ENCODE data around the gene CFAP77.

CFAP77 gene

DNA sequence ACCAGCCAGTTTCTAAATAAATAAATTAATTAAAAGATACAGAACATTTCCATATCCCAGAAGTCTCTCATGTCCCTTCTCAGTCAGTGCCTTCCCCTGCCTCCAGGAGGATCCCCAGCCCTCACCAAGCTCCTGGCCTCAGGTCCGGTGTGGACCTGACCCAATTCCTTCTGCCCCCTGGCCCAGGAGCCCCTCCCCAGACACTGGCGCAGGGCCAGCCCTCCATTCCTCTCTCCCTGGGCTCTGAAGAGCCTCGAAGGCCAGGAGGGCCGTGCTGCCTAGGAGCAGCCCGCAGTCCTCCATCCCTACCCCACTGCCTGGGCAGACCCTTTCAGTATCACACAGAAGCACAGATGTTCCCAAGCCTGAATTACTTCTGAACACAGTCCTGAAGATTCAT, 110.6 kb downstream of the CFAP77 start:
- DNase-seq: no peak

DNA sequence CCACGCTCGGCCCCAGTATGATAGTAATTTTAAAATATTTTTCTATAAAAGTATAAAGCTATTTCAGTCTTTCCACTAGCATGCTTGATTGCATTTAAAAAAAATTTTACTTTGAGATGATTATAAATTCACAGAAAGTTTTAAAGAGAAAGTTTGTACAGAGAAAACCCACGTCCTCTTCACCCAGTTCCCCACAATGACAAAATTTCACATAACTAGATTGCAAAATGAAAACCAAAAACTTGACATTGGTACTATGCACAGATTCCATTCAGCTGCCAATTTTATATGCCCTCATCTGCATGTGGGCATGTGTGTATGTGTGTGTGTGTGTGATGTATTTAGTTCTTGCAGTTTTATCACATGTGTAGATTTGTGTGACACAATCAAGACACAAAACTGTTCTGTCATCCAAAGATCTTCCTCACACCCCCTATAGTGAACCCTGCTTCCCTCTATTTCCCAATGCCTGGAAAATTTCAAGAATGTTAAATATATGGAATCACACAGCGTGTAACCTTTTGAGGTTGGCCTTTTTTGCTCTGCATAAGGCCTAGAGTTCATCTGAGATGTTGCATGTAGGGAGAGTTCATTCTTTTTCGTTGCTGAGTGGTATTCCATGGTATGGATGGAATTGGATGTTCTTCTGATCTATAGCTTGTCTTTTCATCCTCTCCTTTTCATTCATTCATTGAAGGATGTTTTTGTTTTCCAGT, 115.5 kb downstream of the CFAP77 start:
- no peak for DNase-seq

DNA sequence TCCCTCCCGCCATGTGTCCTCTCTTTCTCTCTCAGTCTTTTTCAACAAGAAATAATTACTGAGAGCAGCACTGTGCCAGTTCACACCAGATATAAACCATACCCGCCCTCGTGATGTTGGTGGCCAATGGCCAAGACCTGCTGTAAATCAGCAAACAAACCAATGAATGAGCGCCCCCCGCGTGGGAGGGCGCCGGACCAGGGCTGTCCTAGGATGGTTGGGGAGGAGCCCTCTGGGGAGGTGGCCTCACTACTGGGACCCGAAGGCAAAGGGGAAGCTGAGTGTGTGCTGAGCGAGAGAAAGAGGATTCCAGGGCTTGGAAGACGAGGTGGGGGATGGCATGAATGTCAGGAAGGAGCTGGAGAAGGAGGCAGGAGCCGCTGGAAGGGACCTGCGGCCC, 121.2 kb downstream of the CFAP77 start:
- no peak for DNase-seq

DNA sequence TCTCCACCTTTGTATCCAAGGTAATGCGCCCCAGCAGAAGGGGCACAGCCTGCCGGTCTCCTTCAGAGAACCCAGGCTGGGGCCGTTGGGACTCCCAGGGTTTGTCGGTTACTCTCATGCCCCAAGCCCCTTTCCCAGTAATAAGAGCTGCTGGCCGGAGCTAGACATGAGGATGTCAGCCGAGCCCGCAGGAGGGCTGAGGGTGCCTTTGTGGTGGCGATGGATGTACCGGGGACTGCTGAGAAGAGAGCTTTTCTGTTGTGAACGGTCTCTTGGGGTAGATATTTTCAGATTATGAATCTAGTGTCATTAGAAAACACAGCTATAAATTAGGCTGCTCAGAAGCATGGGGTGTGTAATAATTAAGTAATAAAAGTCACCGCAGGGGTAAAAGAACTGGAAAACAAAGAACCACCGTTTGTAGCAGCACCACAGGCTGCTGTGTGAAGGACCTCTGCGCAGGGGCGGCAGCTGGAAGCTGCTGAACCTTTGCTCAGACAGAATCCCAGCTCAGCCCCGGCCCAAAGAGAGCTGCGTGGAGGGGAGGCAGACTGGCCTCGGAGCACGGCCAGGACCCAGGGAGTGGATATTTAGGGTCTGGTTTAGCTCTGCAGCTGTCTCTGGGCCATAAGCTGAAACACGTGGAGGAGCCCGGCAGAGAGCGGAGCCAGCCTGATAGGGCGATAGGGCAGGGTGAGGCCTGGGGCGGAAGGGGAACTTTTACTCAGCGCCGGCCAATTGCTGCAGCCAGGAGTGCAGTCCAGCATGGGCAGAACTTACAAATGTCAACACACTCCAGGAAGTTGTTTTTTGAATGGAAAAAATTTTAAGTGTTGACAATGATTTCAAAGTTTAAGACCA, 121.9 kb downstream of the CFAP77 start:
- DNase-seq: no peak

DNA sequence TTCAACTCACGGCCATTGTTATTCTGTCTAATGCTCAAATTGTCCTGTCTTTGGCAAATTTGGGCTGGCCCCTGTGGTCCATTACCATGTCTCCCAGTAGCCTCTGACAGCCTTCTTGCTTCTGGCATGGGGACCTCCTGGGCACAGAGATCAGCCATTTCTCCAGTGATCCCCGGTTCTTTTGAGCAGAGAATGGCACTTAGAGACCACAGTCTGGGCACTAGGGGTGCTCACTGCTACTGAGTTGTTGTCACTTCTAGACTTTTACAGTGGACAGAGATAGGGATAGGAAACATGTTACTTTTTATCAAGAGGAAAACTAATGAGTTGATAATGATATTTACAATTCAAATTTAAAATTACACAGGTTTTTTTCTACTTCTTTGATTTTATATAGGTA, 124.8 kb downstream of the CFAP77 start:
- DNase-seq: no peak

DNA sequence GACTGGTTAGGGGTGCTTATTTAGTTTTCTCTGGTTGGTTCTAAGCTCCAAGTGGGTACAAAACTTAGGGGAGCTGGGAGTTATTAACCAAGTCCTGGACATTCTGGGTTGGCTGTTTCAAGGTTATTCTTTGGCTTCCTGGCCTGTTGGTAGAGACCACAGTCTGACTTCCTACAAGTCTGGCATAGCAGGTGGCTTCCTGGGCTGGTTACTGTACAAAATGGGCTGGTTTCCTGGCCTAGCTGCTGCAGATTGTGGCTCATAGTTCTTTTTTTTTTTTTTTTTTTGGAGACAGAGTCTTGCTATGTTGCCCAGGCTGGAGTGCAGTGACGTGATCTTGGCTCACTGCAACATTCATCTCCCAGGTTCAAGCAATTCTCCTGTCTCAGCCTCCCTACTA, 126.1 kb downstream of the CFAP77 start:
- no peak for DNase-seq

DNA sequence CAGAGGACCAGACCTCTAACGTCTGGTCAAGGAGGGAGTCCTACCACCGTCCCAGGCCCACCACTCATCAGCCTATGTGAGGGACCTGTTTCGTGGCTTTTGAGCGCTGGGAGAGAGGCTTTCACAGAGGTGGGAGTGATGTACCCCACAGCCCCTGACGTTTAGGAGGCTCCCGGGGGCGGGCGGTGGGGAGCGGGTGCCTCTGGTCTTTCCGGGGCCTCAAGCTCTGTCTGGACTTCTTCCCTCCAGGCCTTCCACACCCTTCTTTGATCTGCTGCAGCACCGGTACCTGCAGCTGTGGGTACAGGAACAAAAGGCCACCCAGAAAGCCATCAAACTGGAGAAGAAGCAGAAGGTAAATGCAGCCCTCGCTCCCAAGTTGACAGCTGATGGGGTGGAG, 127.3 kb downstream of the CFAP77 start:
- no peak for DNase-seq

DNA sequence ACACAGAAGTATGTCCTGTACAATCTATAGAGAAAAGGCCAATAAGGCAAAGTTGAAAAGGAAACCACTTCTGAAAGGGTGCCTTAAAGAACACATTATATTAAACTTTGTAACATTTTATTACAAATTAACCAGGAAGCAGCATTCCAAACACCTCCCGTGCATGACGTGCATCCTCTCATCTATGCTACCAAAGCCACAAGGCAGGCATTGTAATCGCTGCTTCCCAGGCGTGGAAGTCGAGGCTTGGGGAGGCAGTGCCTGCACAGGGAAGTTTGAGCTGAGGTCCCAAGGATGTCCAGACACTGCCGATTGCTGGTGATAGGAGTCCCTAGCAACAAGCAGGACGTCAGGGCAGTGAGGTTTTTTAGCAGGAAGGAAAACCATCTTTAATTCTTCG, 128.1 kb downstream of the CFAP77 start:
- DNase-seq: no peak

DNA sequence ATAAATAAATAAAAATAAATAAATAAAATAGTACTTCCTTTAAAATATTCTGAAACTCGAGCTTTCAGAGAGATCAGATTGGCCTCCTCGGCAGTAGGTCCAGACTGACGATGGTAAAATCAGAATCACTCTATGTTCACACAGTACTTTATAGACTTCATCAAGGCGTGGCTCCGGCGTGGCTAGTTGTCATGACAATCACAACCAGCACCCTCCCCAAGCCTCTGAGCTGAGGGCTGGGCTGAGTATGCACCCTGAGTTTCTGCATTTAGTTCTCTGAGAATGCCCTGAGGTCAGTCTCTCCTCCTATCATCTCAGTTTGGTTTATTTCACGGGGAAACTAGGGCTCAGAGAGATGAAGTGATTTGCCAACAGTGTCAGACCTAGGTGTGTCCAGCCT, 129.1 kb downstream of the CFAP77 start:
- DNase-seq: no peak

DNA sequence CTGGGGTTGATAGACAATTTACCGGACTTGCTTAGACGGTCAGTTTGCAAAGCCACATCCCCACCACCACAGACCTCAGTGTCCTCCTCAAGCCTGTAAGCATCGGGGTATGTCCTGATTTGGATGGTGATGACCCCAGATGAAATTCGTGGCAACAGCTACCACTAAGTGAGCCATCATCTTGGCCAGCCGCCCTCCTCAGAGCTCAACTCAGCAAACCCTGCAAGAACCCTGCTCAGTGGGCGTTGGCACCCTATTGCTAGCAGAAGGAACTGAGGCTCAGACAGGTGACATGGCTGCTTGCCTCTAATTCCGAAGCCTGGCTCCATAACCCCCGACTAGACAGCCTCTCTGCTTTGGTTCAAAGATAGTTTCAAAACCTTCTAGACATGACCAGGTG, 131.0 kb downstream of the CFAP77 start:
- DNase-seq: no peak

DNA sequence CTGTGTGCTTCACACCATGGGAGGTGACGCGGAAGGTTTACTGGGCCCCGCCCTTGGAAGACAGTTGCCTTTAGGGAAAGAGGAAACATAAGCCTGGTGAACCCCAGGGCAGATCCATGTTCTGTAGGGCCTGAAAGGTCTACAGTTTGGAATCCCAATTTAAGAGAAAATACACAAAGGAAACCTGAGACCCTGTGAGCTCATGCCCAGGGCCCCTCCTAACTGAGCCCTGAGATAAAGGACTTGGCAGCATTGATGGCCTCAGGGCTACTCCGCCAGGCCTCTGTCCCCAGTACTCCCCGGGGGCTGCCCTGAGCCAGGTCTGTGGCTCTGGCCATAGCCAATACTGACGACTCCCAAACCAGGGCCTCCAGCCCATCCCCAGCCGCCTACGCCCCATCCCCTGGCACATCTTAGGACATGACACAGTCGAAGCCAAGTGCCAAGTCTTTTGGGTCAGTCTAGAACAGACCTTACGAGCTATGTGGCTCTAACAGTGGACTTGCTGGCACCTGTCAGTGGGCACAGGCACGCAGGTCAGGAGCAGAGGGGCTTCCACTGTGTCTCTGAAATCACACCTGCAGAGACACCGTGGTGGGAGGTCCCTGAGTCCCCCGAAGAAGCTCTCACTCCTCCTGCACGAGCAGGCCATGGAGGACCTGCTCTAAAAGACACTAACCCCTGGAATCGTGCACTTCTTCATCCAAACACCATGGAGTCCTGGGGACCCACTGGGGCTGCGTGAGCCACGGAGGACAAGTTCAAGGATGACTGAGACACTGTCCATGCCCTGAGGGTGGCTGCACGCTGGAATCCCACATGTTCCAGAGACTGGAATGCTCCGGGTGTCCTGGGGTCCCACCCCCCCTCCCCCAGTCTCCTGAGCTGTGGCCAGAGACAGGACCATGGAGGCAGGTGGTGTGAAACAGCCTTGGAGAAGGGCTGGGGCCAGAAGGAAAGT, 132.1 kb downstream of the CFAP77 start:
- DNase-seq: no peak

DNA sequence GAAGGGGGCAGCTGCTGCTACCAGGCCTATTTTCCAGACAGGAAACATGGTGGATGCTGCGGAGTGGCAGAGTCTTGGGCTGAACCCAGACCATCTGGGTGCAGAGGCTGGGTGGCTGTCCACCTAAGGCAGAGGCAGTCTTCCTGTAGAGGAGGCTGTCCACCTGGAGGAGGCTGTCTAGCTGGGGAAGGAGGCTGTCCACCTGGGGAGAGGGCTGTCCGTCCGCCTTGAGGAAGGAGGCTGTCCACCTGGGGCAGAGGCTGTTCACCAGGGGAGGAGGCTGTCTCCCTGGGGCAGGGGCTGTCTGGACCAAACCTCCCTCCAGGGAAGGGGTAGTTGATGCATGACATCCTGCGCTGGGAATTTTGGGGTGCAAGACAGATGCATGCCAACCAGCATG, 133.2 kb downstream of the CFAP77 start:
- no peak for DNase-seq

DNA sequence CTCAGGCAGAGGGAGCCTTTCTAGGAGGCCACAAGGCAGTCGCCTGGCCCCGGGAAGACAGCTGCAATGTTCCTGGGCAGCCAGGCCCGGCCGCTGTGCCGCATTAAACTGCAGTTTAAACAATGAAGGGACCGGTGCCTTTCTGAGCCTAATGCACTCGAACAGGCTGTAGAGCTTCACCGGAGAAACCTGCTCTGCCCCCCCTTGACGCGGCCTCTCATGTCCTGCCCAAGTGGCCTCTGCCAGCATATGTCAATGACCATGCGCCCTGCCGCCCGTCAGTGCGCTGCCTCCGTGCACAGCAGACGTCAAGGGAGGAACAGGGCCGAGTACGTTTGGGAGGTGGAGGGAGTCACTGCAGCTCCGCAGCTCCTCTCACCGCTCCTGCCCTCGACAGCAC, 133.9 kb downstream of the CFAP77 start:
- no peak for DNase-seq

DNA sequence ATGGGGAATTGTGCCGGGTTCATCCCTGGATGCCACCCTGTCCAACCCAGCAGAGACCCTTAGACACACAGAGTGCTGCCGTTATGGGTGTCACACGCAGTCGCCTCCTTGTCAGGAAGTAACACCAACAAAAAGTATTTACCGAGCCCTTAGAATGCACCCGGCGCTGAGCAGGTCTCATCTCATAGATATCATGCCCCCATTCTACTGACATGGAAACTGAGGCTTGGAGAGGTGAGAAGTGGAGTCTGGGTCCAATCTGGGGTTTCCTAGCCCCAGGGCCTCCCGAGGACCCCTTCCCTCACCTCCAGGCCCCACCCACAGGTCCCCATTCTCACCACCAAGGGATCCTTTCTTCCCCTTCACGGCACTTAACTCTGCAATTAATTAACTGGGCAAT, 135.6 kb downstream of the CFAP77 start:
- DNase-seq: no peak

DNA sequence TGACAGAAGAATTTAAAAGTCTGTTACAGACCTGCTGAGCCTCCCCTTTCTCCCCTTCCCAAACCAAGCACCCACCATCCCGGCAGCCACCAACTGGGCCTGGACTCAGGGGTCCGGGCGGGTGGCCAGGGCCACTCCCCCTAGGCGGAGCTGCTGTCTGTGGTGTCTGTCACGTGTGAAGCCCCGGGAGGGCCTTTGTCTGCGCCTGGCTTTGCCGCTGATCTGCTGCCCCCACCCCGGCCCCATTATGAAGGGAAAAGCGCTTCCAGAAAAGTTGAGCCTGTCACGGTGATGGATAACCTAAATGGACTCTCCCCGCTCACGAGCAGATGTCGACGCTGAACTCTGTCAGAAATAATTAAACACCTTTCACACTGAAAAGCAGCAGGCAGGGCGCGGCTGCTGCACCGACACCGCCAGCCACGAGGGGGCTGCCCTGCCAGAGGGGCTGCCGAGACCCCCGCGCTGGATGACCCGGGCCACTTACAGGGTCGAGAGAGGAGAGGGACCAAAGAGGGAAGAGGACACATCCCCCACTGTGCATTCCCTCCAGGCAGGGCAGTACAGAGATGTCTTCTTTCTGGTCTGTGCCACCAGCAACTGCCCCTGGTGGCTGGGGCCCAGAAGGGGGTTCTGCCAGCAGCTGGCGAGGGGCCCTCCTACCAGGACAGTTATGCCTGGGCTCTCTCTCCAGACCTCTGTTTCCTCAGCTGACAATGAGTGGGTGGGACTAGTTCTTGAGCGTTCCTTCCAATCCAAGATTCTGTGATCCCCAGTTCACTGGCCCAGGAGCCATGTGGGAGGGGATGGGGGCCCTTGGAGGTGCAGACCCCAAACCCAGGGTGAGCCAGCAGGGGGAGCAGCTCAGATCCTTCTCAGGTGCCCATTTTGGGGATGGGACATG, 136.4 kb downstream of the CFAP77 start:
- no peak for DNase-seq

DNA sequence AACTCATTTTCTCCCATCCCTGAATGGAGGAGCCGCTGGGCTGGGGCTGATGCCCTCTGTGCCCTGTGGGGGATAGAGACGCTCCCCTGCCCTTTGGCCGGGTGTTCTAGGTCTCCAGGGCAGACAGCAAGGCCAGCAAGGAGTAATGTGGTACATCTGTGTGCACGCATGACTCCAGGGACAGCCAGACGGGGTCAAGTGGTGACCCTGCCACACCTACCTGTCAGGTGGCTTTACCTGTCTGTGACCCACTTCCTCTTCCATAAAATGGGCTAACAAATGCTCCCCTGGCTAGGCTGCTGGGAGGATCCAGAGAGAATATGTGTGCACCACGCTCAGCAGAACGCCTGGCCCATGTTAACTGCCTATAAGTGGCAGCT, 137.0 kb downstream of the CFAP77 start:
- no peak for DNase-seq

DNA sequence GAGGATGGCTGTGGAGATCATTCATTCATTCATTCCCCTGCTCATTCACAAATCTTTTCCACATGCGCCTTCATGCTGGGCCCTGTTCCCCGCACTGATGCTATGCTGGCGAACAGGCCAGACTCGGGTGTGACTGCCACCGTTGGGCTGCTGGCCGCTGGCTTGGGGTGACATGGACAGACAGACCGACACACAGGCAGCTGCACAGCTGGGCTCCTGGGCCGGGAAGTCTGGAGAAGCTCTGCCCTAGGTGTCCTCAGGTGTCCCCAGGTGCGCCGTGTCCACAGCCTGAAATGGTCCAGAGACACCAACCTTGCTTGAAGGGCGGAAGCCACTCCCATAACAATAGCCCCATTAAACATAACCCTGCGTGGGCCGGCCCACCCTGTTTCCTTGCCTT, 137.4 kb downstream of the CFAP77 start:
- no peak for DNase-seq

DNA sequence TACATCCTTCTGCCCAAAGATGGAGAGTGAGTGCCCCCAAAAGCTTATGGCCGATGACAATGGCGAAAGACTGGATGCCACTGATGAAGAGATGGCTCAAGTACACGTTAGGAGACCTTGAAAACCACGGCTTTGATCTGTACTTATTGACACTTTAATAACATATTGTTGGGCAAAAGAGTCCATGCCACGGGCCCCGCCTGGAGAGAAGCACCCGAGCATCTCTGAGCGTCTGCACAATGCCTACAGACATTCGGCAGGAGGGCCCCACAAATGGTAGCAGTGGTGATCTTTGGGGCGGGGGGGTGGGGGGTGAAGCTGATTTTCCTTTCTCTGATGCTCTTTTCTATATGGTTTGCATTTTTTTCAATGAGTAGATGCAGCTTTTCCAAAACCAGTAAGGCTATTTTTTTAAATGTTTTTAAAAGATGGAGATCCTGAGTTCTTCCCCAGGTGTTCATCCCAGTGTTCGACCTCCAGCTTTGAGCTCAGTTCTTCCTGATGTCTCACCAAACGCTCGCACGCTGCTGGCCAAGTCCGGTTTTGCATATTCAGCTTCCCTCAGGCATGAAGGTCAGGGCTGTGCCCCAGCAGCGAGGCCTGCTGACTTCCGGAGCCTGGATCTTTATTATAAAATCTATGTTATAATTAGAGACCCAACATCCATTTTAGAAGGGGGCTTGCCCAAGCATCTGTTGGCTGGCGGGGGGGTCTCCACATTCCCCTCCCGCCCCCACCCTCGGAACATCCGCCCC, 138.1 kb downstream of the CFAP77 start:
- no peak for DNase-seq

DNA sequence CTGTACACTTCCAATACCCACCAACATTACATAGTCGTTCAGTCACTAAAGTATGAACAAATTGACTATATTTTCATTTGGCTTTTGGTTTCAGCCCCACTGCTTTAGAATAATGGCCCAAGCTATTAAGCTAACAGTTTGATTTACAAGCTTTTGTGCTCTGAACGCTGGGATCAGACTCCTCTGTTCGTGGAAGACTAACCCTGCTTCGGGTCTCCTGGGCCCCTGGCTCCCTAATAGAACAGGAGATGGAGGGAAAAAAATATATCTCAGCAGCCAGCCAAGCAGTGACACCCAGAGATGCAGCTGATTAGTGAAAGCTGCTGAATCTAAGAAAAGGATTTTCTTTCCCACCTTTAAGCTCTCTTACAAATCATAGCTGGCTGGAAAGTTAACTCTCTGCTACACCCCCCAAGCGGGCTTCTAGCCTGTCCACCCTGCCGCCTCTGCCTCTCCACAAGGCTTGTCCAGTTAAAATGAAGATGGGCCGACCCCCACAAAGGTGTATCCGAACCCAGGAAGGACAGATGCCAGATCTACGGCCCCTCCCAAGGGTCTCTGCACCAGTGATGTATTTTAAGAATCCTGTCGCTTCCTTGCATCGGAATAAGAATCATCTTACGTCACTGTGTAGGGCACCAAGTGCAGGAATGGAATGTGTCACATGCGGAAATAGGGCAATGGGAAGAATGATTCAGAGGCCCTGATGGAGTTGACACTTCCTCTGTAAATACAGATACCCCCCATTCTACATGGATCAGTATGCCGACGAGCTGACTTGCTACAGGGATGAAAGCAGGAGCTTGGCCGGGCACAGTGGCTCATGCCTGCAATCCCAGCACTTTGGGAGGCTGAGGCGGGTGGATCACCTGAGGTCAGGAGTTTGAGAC, 139.0 kb downstream of the CFAP77 start:
- no peak for DNase-seq

DNA sequence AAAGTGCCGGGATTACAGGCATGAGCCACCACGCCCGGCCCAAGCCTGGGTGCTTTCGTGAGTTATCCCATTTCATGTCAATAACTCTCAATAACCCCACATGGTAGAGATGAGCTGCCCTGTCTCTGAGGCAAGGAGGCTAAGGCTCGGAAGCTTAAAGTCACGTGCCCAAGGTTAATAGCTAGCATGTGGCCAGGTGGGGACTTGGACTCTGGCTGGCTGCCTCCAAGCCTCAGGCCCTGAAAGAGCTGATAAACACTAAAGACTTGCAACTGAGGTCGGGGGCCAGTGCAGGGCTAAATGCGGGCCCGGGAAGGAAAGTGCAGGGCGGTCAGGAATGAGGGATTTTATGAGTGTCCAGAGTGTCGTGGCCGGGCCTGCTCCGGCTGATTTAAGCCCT, 141.5 kb downstream of the CFAP77 start:
- no peak for DNase-seq
